AG09309 (cell line): ENCODE results near the gene GARRE1.

ENCODE experiments used
- DNase-seq: peaks from one replicate; pipeline ENCODE4 v3.0.0-alpha.2; 2010; ENCODE audit warnings: low read depth
- H3K4me3 ChIP-seq: 2 replicates; pipeline ENCODE4 v1.5.1; 2011; ENCODE audit warnings: mild to moderate bottlenecking, low read depth, low read length, moderate library complexity; ENCODE audit not compliant: control insufficient read depth
- TF ChIP-seq, protein P1 (sequence below): IDR thresholded peaks from 2 replicates; pipeline ENCODE4 v1.5.1; 2011; ENCODE audit warnings: mild to moderate bottlenecking, low read depth, low read length, inconsistent platforms; ENCODE audit not compliant: insufficient read depth, control insufficient read depth; ENCODE audit errors: missing control alignments

GARRE1 gene

DNA sequence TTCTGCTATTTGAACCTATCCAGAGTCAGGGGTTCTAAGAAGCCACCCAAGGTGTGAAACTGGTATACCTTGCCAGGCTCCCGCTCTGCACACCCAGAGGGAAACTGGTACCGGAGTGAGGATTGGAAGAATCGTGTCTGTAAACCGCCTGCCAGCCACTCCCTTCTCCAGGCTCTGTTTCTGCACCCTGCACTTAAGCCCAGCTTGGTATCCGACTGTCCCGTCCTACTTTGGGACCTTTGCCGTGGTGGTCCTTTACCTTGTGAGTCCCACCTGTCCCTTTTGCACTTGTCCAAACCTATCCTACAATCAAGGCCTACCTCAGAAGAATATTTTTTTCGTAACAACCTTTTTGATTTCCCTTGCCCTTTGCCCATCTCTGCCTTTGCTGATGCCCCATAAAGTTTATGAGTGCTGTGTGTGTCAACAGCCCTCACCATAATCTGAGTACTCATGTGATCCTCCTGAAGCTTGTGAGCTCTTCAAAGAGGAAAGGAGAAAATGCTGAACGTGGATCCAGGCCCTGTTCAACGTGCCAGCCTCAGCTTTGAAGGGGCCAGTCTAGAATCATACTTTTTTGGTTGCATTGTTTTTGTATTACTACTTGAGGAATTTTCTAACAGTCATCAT is 44.7 kb downstream of the GARRE1 start:
- TF ChIP-seq, protein P1, sequence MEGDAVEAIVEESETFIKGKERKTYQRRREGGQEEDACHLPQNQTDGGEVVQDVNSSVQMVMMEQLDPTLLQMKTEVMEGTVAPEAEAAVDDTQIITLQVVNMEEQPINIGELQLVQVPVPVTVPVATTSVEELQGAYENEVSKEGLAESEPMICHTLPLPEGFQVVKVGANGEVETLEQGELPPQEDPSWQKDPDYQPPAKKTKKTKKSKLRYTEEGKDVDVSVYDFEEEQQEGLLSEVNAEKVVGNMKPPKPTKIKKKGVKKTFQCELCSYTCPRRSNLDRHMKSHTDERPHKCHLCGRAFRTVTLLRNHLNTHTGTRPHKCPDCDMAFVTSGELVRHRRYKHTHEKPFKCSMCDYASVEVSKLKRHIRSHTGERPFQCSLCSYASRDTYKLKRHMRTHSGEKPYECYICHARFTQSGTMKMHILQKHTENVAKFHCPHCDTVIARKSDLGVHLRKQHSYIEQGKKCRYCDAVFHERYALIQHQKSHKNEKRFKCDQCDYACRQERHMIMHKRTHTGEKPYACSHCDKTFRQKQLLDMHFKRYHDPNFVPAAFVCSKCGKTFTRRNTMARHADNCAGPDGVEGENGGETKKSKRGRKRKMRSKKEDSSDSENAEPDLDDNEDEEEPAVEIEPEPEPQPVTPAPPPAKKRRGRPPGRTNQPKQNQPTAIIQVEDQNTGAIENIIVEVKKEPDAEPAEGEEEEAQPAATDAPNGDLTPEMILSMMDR: no peak
- no peak overlapping the region for H3K4me3 ChIP-seq
- DNase-seq: no peak

DNA sequence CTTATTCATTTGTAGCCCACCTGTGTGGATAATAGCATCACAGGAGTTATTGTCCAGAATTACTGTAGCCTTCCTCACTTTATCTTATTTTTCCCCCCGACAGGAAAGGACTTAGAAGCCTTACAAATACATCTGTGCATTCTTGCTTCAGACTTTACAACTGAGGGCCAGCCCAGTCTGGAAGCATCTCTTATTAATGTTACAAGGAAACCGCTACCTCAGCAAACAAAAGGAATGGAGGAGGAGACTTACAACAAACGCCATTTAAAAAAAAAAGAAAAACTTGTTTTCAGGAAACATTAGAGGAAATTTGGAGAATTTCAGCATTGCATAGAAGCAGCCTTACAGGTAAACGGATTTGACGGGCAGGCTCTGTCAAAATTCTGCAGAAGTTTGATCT is 45.2 kb downstream of the GARRE1 start:
- DNase-seq: no peak
- no peak overlapping the region for H3K4me3 ChIP-seq
- TF ChIP-seq, protein P1: no peak

DNA sequence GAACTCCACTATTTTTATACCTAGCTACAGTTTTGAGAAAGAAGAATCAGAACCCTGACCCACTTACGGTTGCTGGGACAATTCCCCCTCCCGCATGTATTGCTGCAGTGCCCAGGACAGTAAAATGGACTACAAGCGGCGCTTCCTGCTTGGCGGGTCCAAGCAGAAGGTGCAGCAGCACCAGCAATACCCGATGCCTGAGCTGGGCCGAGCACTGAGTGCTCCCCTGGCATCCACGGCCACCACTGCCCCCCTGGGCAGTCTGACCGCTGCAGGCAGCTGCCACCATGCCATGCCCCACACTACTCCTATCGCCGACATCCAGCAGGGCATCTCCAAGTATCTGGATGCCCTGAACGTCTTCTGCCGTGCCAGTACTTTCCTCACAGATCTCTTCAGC is 46.0 kb downstream of the GARRE1 start:
- no peak overlapping the region for H3K4me3 ChIP-seq
- TF ChIP-seq, protein P1: no peak
- DNase-seq: no peak

DNA sequence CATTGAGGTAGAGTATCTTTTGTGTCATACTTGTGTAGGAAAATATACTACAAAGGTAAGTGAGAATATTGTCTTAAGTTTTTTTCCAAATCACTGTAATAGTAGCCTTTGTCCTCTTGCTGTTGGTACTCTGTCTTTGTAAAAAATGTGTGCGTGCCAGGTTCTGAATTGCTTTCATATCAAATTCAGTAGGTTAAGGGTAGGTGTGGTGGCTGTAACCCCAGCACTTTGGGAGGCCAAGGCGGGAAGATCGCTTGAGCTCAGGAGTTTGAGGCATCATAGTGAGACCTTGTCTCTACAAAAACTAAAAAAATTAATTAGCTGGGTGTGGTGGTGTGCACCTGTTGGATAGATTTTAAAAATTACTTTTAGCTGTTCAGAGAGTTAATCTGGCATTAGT is 46.6 kb downstream of the GARRE1 start:
- H3K4me3 ChIP-seq: no peak overlapping the region
- TF ChIP-seq, protein P1: no peak
- no peak for DNase-seq
